Endothelial cell of umbilical vein (primary cell): ENCODE measurements around the gene COL13A1.

Experiments
- EZH2 ChIP-seq: IDR thresholded peaks from 2 replicates; pipeline ENCODE4 v1.6.1; 2012; ENCODE audit warnings: borderline replicate concordance, low read depth, mild to moderate bottlenecking, moderate library complexity, low read length, inconsistent platforms; ENCODE audit not compliant: severe bottlenecking
- GATA2 ChIP-seq: IDR thresholded peaks from 2 replicates; pipeline ENCODE4 v1.7.0; 2011; ENCODE audit warnings: low read depth, mild to moderate bottlenecking, moderate library complexity, mixed read lengths, low read length; ENCODE audit not compliant: insufficient read length, insufficient read depth
- JUN ChIP-seq: IDR thresholded peaks from 2 replicates; pipeline ENCODE4 v1.6.1; 2011; ENCODE audit warnings: borderline replicate concordance, low read depth; ENCODE audit not compliant: insufficient read length, insufficient read depth
- POLR2A ChIP-seq: IDR thresholded peaks from 2 replicates; pipeline ENCODE4 v1.6.1; 2012; ENCODE audit warnings: low read depth, mild to moderate bottlenecking, control low read depth, low read length
- POLR2AphosphoS5 ChIP-seq: IDR thresholded peaks from 2 replicates; pipeline ENCODE4 v1.6.1; 2012; ENCODE audit warnings: low read depth, mild to moderate bottlenecking, control low read depth, low read length, moderate library complexity; ENCODE audit not compliant: insufficient read depth
- TF ChIP-seq, protein P1 (sequence below), 2 donors: IDR thresholded peaks; 1 replicate in 1 of 2; 2 replicates in 1 of 2; pipeline ENCODE4 v1.5.1; 2011; ENCODE audit warnings: low read length in 2 of 2, mild to moderate bottlenecking in 2 of 2, moderate library complexity in 2 of 2, control low read depth in 1 of 2, inconsistent platforms in 1 of 2, low read depth in 1 of 2; ENCODE audit not compliant: insufficient read depth in 1 of 2; ENCODE audit errors: extremely low read depth in 1 of 2
- TF ChIP-seq, protein P2 (sequence below): IDR thresholded peaks from 2 replicates; pipeline ENCODE4 v1.6.1; 2011; ENCODE audit not compliant: insufficient read depth, insufficient read length

DNA sequence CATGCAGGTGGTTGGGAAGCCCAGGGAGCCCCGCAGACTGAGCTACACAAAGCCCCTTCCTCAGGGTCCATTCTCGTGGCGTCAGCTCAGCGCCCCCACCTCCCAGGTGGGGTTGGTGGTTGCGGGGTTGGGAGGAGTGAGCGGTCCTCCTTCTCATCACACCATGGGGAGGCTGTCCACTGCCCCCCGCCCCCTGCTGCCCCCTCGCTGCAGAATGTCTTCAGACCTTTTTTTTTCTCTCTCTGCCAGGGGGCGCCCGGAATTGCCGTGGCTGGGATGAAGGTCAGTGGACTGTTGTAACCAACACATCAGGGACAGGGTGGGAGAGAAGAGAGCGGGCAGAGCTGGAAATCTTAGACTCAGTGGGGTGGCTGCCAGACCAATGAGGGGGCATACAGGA lies 116.3 kb downstream of the COL13A1 start:
- TF ChIP-seq, protein P1, sequence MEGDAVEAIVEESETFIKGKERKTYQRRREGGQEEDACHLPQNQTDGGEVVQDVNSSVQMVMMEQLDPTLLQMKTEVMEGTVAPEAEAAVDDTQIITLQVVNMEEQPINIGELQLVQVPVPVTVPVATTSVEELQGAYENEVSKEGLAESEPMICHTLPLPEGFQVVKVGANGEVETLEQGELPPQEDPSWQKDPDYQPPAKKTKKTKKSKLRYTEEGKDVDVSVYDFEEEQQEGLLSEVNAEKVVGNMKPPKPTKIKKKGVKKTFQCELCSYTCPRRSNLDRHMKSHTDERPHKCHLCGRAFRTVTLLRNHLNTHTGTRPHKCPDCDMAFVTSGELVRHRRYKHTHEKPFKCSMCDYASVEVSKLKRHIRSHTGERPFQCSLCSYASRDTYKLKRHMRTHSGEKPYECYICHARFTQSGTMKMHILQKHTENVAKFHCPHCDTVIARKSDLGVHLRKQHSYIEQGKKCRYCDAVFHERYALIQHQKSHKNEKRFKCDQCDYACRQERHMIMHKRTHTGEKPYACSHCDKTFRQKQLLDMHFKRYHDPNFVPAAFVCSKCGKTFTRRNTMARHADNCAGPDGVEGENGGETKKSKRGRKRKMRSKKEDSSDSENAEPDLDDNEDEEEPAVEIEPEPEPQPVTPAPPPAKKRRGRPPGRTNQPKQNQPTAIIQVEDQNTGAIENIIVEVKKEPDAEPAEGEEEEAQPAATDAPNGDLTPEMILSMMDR (IDR thresholded peaks at IDR 0.05; ENCODE audit: extremely low read depth in 1 of 2, insufficient read depth in 1 of 2, low read depth in 1 of 2, low read length in 2 of 2), result no peak
- no peak for TF ChIP-seq EZH2
- no peak for TF ChIP-seq POLR2A
- no peak for TF ChIP-seq JUN
- TF ChIP-seq GATA2, result no peak
- no peak for TF ChIP-seq POLR2AphosphoS5
- TF ChIP-seq, protein P2, sequence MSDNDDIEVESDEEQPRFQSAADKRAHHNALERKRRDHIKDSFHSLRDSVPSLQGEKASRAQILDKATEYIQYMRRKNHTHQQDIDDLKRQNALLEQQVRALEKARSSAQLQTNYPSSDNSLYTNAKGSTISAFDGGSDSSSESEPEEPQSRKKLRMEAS, result no peak
